Stimulated activated CD4-positive, alpha-beta T cell treated with anti-CD3 and anti-CD28 coated beads, Interleukin-15, amount 100 ng/mL, for 1 hour (primary cell): ENCODE data around the gene L3MBTL3.

ENCODE experiments used
- DNase-seq, 2 donors: peaks; one replicate each; pipeline ENCODE4 v3.0.0-alpha.2; 2020; ENCODE audit warnings: low read depth in 1 of 2, low spot score in 1 of 2

The L3MBTL3 gene

GRCh38 chr6:130018292-130018743 is at the start of gene L3MBTL3:
TSS of gene L3MBTL3 (plus strand) at chr6:130018581. CDS start at chr6:130042700, 24,119 bp downstream.
- peak; percentile 75 to 86 for DNase-seq

GRCh38 chr6:129969064-129969463 is 49.3 kb upstream of the L3MBTL3 start:
- DNase-seq, result no peak

GRCh38 chr6:129976110-129976509 is 42.3 kb upstream of the L3MBTL3 start:
- DNase-seq, result no peak

GRCh38 chr6:129978148-129978916 is 40.0 kb upstream of the L3MBTL3 start:
- no peak for DNase-seq

- DNase-seq, result no peak
Observed at GRCh38 chr6:129980821-129981220, 37.6 kb upstream of the L3MBTL3 start.

GRCh38 chr6:129981598-129981997 is 36.8 kb upstream of the L3MBTL3 start:
- no peak for DNase-seq

GRCh38 chr6:129989396-129989795 is 29.0 kb upstream of the L3MBTL3 start:
- DNase-seq, result no peak

- DNase-seq, result no peak
Observed at GRCh38 chr6:129992881-129993280, 25.5 kb upstream of the L3MBTL3 start.

- DNase-seq, result no peak
Observed at GRCh38 chr6:129994410-129994809, 24.0 kb upstream of the L3MBTL3 start.

- DNase-seq, result no peak
Observed at GRCh38 chr6:129996387-129996786, 22.0 kb upstream of the L3MBTL3 start.

- DNase-seq, result no peak
Observed at GRCh38 chr6:130000526-130001421, 17.6 kb upstream of the L3MBTL3 start.

GRCh38 chr6:130008236-130008873 is 10.0 kb upstream of the L3MBTL3 start:
- DNase-seq, result no peak

GRCh38 chr6:130009146-130009545 is 9.2 kb upstream of the L3MBTL3 start:
- no peak for DNase-seq

- DNase-seq, result no peak
Observed at GRCh38 chr6:130010387-130010786, 8.0 kb upstream of the L3MBTL3 start.

GRCh38 chr6:130012728-130013127 is 5.7 kb upstream of the L3MBTL3 start:
- no peak for DNase-seq

- peak in 1 of 2 donors; percentile 27 for DNase-seq
Observed at GRCh38 chr6:130018744-130019325, 454 bp downstream of the L3MBTL3 start.

- DNase-seq, result peak in 1 of 2 donors; percentile 25
Observed at GRCh38 chr6:130019326-130020072, 1.1 kb downstream of the L3MBTL3 start.

- peak in 1 of 2 donors; percentile 23 for DNase-seq
Observed at GRCh38 chr6:130020073-130020906, 1.9 kb downstream of the L3MBTL3 start.

- peak; percentile 28 to 52 for DNase-seq
Observed at GRCh38 chr6:130020907-130021629, 2.7 kb downstream of the L3MBTL3 start.
